Thyroid gland (tissue), 4 donors: Measurements from ENCODE around the gene CDC42BPG. TPM values are rescaled to one million over a fixed set of nuclear protein-coding genes. Genes with fewer than 3 reads are reported as not detected.

ENCODE experiments used
- DNase-seq, 2 donors: peaks; one replicate each; pipeline ENCODE4 v3.0.0-alpha.2; 2019
- H3K27ac ChIP-seq, 3 donors: fragments of 200-600 bp; sonication (generic); 1 replicate in 2 of 3; 2 replicates in 1 of 3; pipeline ENCODE4 v1.5.1; 2016 to 2019; ENCODE audit warnings: mild to moderate bottlenecking in 1 of 3, moderate library complexity in 1 of 3
- H3K27me3 ChIP-seq: fragments of 200-600 bp; sonication (generic); one replicate; pipeline ENCODE4 v1.5.1; 2019
- H3K36me3 ChIP-seq, 2 donors: fragments of 200-600 bp; sonication (generic); one replicate each; pipeline ENCODE4 v1.5.1; 2016 to 2019
- H3K4me1 ChIP-seq, 2 donors: fragments of 200-600 bp; sonication (generic); one replicate each; pipeline ENCODE4 v1.5.1; 2017 to 2019
- H3K4me3 ChIP-seq, 3 donors: fragments of 200-600 bp; sonication (generic); replicated peaks in 1 of 3; 1 replicate in 2 of 3; 2 replicates in 1 of 3; pipeline ENCODE4 v1.5.1; 2016; ENCODE audit warnings: mild to moderate bottlenecking in 1 of 3
- H3K9me3 ChIP-seq: fragments of 200-600 bp; sonication (generic); one replicate; pipeline ENCODE4 v1.5.1; 2017
- CTCF ChIP-seq, 6 experiments: fragments of 200-600 bp in 3 of 6; fragments of 450-650 bp in 3 of 6; sonication (generic) in 3 of 6; IDR thresholded peaks; one replicate each; pipeline ENCODE4 v1.5.1; 2016 to 2019; ENCODE audit warnings: antibody characterized with exemption in 6 of 6, mild to moderate bottlenecking in 2 of 6, inconsistent platforms in 1 of 6, moderate library complexity in 1 of 6
- POLR2A ChIP-seq, 2 donors: fragments of 450-650 bp; IDR thresholded peaks; one replicate each; pipeline ENCODE4 v1.6.1; 2017; ENCODE audit warnings: antibody characterized with exemption in 2 of 2, mild to moderate bottlenecking in 2 of 2, moderate library complexity in 1 of 2
- WGBS, 2 donors: methylation state at CpG; one replicate each; pipeline ENCODE4 v1.1.5; 2017; 5-methylcytosine and 5-hydroxymethylcytosine counted together
- intact Hi-C: fragments of 100-400 bp; cut with DNase I; formaldehyde crosslinking; loops from one replicate; pipeline ENCODE4 v1.15.1; 2023
- total RNA-seq, 4 donors: library from RNA; depleted of rRNA; stranded (reverse); fragments of >200 nt; gene quantifications; one replicate each; pipeline ENCODE4 v1.2.3, GENCODE V29; 2016

CDC42BPG gene
- total RNA-seq, 4 donors from 2014 or later: 7.8 to 13.9 (median 10.2) TPM

- Histone ChIP-seq H3K9me3 (no peaks in the 10 kb centered on the region), H3K4me1 (peaks cover 6 to 21% of the 10 kb centered on the region in 2 donors), H3K27me3 (no peaks in the 10 kb centered on the region), H3K36me3 (peaks cover 10 to 17% of the 10 kb centered on the region in 2 donors), H3K4me3 (peak overlapping the region in 1 of 3 donors; percentile 60), H3K27ac (peak overlapping the region; percentile 57 to 89 (median 80))
- DNase-seq: no peak
- intact Hi-C loops: no loop called here
- WGBS, 2 donors: 13 to 55% methylated on average over 7 to 8 of the region's 54 CpGs
- TF ChIP-seq POLR2A (IDR thresholded peaks at IDR 0.05): no peak
- no peak for TF ChIP-seq CTCF (IDR thresholded peaks at IDR 0.05)
Measured at GRCh38 chr11:64802370-64803157, 41.9 kb downstream of the CDC42BPG start.

GRCh38 chr11:64801561-64802369 lies 42.7 kb downstream of the CDC42BPG start:
- Histone ChIP-seq H3K4me1 (peaks cover 6 to 21% of the 10 kb centered on the region in 2 donors), H3K9me3 (no peaks in the 10 kb centered on the region), H3K27me3 (no peaks in the 10 kb centered on the region), H3K36me3 (peaks cover 17 to 18% of the 10 kb centered on the region in 2 donors), H3K27ac (peak overlapping the region; percentile 57 to 89 (median 80)), H3K4me3 (peak overlapping the region in 1 of 3 donors; percentile 60)
- TF ChIP-seq POLR2A (IDR thresholded peaks at IDR 0.05): no peak
- TF ChIP-seq CTCF (IDR thresholded peaks at IDR 0.05): no peak
- WGBS, 2 donors: 67 to 68% methylated on average over 3 to 8 of the region's 13 CpGs
- DNase-seq: no peak
- intact Hi-C loops: no loop called here

DNA sequence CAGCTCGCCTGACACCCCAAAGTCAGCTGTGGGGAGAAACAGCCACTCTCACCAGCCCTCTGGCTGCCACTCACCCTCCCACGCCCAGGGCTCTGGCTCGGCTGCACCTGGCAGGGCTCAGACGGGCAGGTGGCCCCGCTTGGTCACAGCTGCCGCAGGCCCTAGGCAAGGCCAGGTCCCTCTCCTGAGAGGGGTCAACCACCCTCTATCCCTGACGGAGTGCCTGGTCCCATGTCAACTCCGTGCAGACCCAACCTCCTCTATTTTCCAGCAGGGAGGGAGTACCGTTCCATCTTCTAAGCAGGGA lies 43.3 kb downstream of the CDC42BPG start:
- DNase-seq: no peak
- H3K27me3 ChIP-seq: no peaks in the 10 kb centered on the region
- intact Hi-C loops: no loop called here
- peak overlapping the region in 1 of 3 donors; percentile 80 for H3K27ac ChIP-seq
- no peak overlapping the region for H3K4me3 ChIP-seq
- peaks cover 6 to 21% of the 10 kb centered on the region in 2 donors for H3K4me1 ChIP-seq
- TF ChIP-seq CTCF (IDR thresholded peaks at IDR 0.05): no peak
- no peak for TF ChIP-seq POLR2A (IDR thresholded peaks at IDR 0.05)
- peaks cover 21 to 23% of the 10 kb centered on the region in 2 donors for H3K36me3 ChIP-seq
- no peaks in the 10 kb centered on the region for H3K9me3 ChIP-seq
- WGBS, 2 donors: 77 to 94% methylated on average over 3 of the region's 9 CpGs

DNA sequence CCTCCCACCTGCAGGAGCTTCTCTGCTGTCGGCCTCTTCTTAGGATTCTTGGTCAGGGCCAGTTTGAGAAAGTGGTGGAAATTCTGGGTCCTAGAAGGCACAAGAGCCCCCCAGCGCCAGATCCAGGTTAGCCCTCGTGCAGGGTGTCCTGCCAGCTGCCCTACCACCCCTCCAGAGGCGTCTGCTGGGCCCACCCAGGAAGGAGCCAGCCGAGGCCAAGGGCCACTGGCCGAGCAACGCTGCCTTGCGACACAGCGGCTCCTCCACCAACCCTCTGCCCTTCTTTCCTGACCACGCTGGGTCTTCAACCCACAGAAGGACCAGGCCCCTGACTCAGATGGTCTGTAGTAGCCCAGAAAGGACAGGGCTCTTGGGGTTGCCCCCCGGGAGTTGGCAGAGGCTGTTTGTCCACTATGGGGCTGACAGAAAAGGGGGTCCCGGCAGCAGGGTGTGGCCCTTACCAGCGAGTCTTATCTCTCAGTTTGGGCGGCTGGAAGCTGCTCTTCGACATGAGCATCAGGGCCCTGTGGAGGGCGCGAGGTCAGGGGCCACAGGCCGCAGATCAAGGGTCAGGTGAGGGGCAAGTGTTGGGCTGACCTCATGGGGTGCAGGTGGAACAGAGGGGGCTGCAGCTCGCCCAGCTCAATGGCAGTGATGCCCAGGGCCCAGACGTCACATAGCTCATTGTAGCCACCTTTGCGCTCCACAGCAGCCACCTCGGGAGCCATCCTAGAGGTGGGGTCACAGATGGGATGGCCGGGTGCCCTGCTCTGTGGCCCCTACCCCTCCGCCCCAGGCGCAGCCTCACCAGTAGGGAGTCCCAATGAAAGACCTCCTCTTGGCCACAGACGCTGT lies 43.9 kb downstream of the CDC42BPG start:
- H3K36me3 ChIP-seq: peaks cover 16 to 27% of the 10 kb centered on the region in 2 donors
- H3K27ac ChIP-seq: peak overlapping the region in 1 of 3 donors; percentile 43
- 73 to 85% methylated on average over 4 to 16 of the region's 26 CpGs for WGBS, 2 donors
- no peaks in the 10 kb centered on the region for H3K27me3 ChIP-seq
- H3K4me3 ChIP-seq: no peak overlapping the region
- no peaks in the 10 kb centered on the region for H3K9me3 ChIP-seq
- no peak for TF ChIP-seq CTCF (IDR thresholded peaks at IDR 0.05)
- no peak for TF ChIP-seq POLR2A (IDR thresholded peaks at IDR 0.05)
- H3K4me1 ChIP-seq: peaks cover 6 to 21% of the 10 kb centered on the region in 2 donors
- no peak for DNase-seq
- intact Hi-C loops: no loop called here
